ENCODE results near the gene SLC2A4. TPM values are rescaled to one million over a fixed set of nuclear protein-coding genes. Genes with fewer than 3 reads are reported as not detected.
A peak's percentile ranks its signal among the peaks of the same experiment; 100 is the strongest.

SLC2A4 gene
- total RNA-seq, 1 donor from 2014 or later: 146 TPM

- H3K9me3 ChIP-seq (replicated peaks): no peaks in the 10 kb centered on the region
- DNase-seq: no peak
- no peaks in the 10 kb centered on the region for H3K27me3 ChIP-seq (ENCODE audit: low read depth)
- peaks cover 52% of the 10 kb centered on the region for H3K4me1 ChIP-seq
- peaks cover 35% of the 10 kb centered on the region for H3K36me3 ChIP-seq
- TF ChIP-seq CTCF (IDR thresholded peaks at IDR 0.05; ENCODE audit: borderline replicate concordance): no peak
- peak overlapping the region; percentile 99 for H3K4me3 ChIP-seq
- intact Hi-C loops (cut with micrococcal nuclease): no loop called here
- H3K27ac ChIP-seq (replicated peaks): peak overlapping the region; percentile 99
Measured at GRCh38 chr17:7249830-7250229, 31.7 kb upstream of the SLC2A4 start.

- peak; percentile 34 for DNase-seq
- Histone ChIP-seq H3K27ac (replicated peaks) (peak overlapping the region; percentile 99), H3K4me1 (peaks cover 52% of the 10 kb centered on the region), H3K36me3 (peaks cover 35% of the 10 kb centered on the region), H3K9me3 (replicated peaks) (no peaks in the 10 kb centered on the region), H3K27me3 (ENCODE audit: low read depth) (no peaks in the 10 kb centered on the region), H3K4me3 (peak overlapping the region; percentile 99)
- intact Hi-C loops (cut with micrococcal nuclease): no loop called here
- TF ChIP-seq CTCF (IDR thresholded peaks at IDR 0.05; ENCODE audit: borderline replicate concordance): no peak
Measured at GRCh38 chr17:7250695-7251627, 30.6 kb upstream of the SLC2A4 start.

GRCh38 chr17:7251661-7252175 is 29.8 kb upstream of the SLC2A4 start, which contains the start of gene CTDNEP1:
Gene CTDNEP1, minus strand, starts transcription at chr17:7251734. Its CDS starts 438 bp downstream, at chr17:7251296.
- Histone ChIP-seq H3K36me3 (peaks cover 35% of the 10 kb centered on the region), H3K4me3 (peak within 1 kb of the TSS; percentile 99), H3K4me1 (peaks cover 52% of the 10 kb centered on the region), H3K27me3 (ENCODE audit: low read depth) (no peaks in the 10 kb centered on the region), H3K9me3 (replicated peaks) (no peaks in the 10 kb centered on the region), H3K27ac (replicated peaks) (peak within 1 kb of the TSS; percentile 99)
- peak; percentile 95 for DNase-seq
- intact Hi-C loops (cut with micrococcal nuclease): no loop called here
- TF ChIP-seq CTCF (IDR thresholded peaks at IDR 0.05; ENCODE audit: borderline replicate concordance): no peak

GRCh38 chr17:7252176-7253043 is 29.1 kb upstream of the SLC2A4 start, which contains the start of gene ELP5:
Gene ELP5, plus strand, starts transcription at chr17:7252215. Its CDS starts 336 bp downstream, at chr17:7252551.
- H3K4me1 ChIP-seq: peaks cover 52% of the 10 kb centered on the region
- intact Hi-C loops (cut with micrococcal nuclease): no loop called here

More at GRCh38 chr17:7252176-7253043, 29.1 kb upstream of the SLC2A4 start, which contains the start of gene ELP5:
- Histone ChIP-seq H3K4me3 (peak within 1 kb of the TSS; percentile 99), H3K36me3 (peaks cover 38% of the 10 kb centered on the region), H3K27me3 (ENCODE audit: low read depth) (no peaks in the 10 kb centered on the region), H3K9me3 (replicated peaks) (no peaks in the 10 kb centered on the region), H3K27ac (replicated peaks) (peak within 1 kb of the TSS; percentile 99)
- peak; percentile 95 for DNase-seq
- TF ChIP-seq CTCF (IDR thresholded peaks at IDR 0.05; ENCODE audit: borderline replicate concordance): peak; percentile 30

Data from left ventricle myocardium inferior (tissue), 1 donor.